ENCODE data around the gene TOR1A.

The TOR1A gene

GRCh38 chr9:129860653-129861446, 36.9 kb upstream of the TOR1A start:
- H3K27me3 ChIP-seq (ENCODE audit: insufficient read depth, insufficient read length) = no peaks in the 10 kb centered on the region
- DNase-seq (ENCODE audit: low read depth, low spot score) = no peak
- H3K36me3 ChIP-seq (ENCODE audit: insufficient read depth, insufficient read length, low read length) = peaks cover 51% of the 10 kb centered on the region
- H3K9me3 ChIP-seq (ENCODE audit: insufficient read depth, low read length) = no peaks in the 10 kb centered on the region
- no peaks in the 10 kb centered on the region for H3K4me1 ChIP-seq (ENCODE audit: insufficient read depth, insufficient read length)
- H3K4me3 ChIP-seq (ENCODE audit: insufficient read length, low read depth) = no peak overlapping the region
- TF ChIP-seq SUZ12 (IDR thresholded peaks at IDR 0.05; ENCODE audit: extremely low read depth, insufficient read depth, insufficient read length) (no peak), YY1 (IDR thresholded peaks at IDR 0.05; ENCODE audit: insufficient read depth, insufficient read length) (no peak), ZNF274 (IDR thresholded peaks at IDR 0.05; ENCODE audit: low read depth, low read length) (no peak)
- H3K9ac ChIP-seq (ENCODE audit: insufficient read length, low read depth) = no peak overlapping the region

- peaks cover 47% of the 10 kb centered on the region for H3K36me3 ChIP-seq (ENCODE audit: insufficient read depth, insufficient read length, low read length)
- no peak for DNase-seq (ENCODE audit: low read depth, low spot score)
- H3K9ac ChIP-seq (ENCODE audit: insufficient read length, low read depth) = no peak overlapping the region
- H3K27me3 ChIP-seq (ENCODE audit: insufficient read depth, insufficient read length) = no peaks in the 10 kb centered on the region
- no peaks in the 10 kb centered on the region for H3K9me3 ChIP-seq (ENCODE audit: insufficient read depth, low read length)
- TF ChIP-seq SUZ12 (IDR thresholded peaks at IDR 0.05; ENCODE audit: extremely low read depth, insufficient read depth, insufficient read length) (no peak), YY1 (IDR thresholded peaks at IDR 0.05; ENCODE audit: insufficient read depth, insufficient read length) (no peak), ZNF274 (IDR thresholded peaks at IDR 0.05; ENCODE audit: low read depth, low read length) (no peak)
- H3K4me1 ChIP-seq (ENCODE audit: insufficient read depth, insufficient read length) = no peaks in the 10 kb centered on the region
- H3K4me3 ChIP-seq (ENCODE audit: insufficient read length, low read depth) = no peak overlapping the region
Observed at GRCh38 chr9:129858167-129858962, 34.4 kb upstream of the TOR1A start.

GRCh38 chr9:129857207-129857606, 33.3 kb upstream of the TOR1A start:
- DNase-seq (ENCODE audit: low read depth, low spot score) = no peak
- no peaks in the 10 kb centered on the region for H3K9me3 ChIP-seq (ENCODE audit: insufficient read depth, low read length)
- H3K4me1 ChIP-seq (ENCODE audit: insufficient read depth, insufficient read length) = no peaks in the 10 kb centered on the region
- peaks cover 51% of the 10 kb centered on the region for H3K36me3 ChIP-seq (ENCODE audit: insufficient read depth, insufficient read length, low read length)
- no peaks in the 10 kb centered on the region for H3K27me3 ChIP-seq (ENCODE audit: insufficient read depth, insufficient read length)
- TF ChIP-seq SUZ12 (IDR thresholded peaks at IDR 0.05; ENCODE audit: extremely low read depth, insufficient read depth, insufficient read length) = no peak
- TF ChIP-seq ZNF274 (IDR thresholded peaks at IDR 0.05; ENCODE audit: low read depth, low read length) = no peak
- no peak for TF ChIP-seq YY1 (IDR thresholded peaks at IDR 0.05; ENCODE audit: insufficient read depth, insufficient read length)
- H3K4me3 ChIP-seq (ENCODE audit: insufficient read length, low read depth) = no peak overlapping the region
- H3K9ac ChIP-seq (ENCODE audit: insufficient read length, low read depth) = no peak overlapping the region

GRCh38 chr9:129854588-129855110, 30.7 kb upstream of the TOR1A start:
- Histone ChIP-seq H3K4me1 (ENCODE audit: insufficient read depth, insufficient read length) (no peaks in the 10 kb centered on the region), H3K9me3 (ENCODE audit: insufficient read depth, low read length) (no peaks in the 10 kb centered on the region), H3K27me3 (ENCODE audit: insufficient read depth, insufficient read length) (no peaks in the 10 kb centered on the region), H3K36me3 (ENCODE audit: insufficient read depth, insufficient read length, low read length) (peaks cover 57% of the 10 kb centered on the region), H3K4me3 (ENCODE audit: insufficient read length, low read depth) (no peak overlapping the region), H3K9ac (ENCODE audit: insufficient read length, low read depth) (no peak overlapping the region)
- TF ChIP-seq SUZ12 (IDR thresholded peaks at IDR 0.05; ENCODE audit: extremely low read depth, insufficient read depth, insufficient read length) (no peak), ZNF274 (IDR thresholded peaks at IDR 0.05; ENCODE audit: low read depth, low read length) (no peak), YY1 (IDR thresholded peaks at IDR 0.05; ENCODE audit: insufficient read depth, insufficient read length) (no peak)
- no peak for DNase-seq (ENCODE audit: low read depth, low spot score)

- Histone ChIP-seq H3K4me3 (ENCODE audit: insufficient read length, low read depth) (no peak overlapping the region), H3K9me3 (ENCODE audit: insufficient read depth, low read length) (no peaks in the 10 kb centered on the region), H3K27me3 (ENCODE audit: insufficient read depth, insufficient read length) (no peaks in the 10 kb centered on the region), H3K4me1 (ENCODE audit: insufficient read depth, insufficient read length) (peaks cover 5% of the 10 kb centered on the region), H3K36me3 (ENCODE audit: insufficient read depth, insufficient read length, low read length) (peaks cover 55% of the 10 kb centered on the region), H3K9ac (ENCODE audit: insufficient read length, low read depth) (no peak overlapping the region)
- no peak for DNase-seq (ENCODE audit: low read depth, low spot score)
- TF ChIP-seq YY1 (IDR thresholded peaks at IDR 0.05; ENCODE audit: insufficient read depth, insufficient read length) = no peak
- TF ChIP-seq ZNF274 (IDR thresholded peaks at IDR 0.05; ENCODE audit: low read depth, low read length) = no peak
- no peak for TF ChIP-seq SUZ12 (IDR thresholded peaks at IDR 0.05; ENCODE audit: extremely low read depth, insufficient read depth, insufficient read length)
Observed at GRCh38 chr9:129853614-129854013, 29.7 kb upstream of the TOR1A start.

- Histone ChIP-seq H3K9ac (ENCODE audit: insufficient read length, low read depth) (no peak overlapping the region), H3K4me1 (ENCODE audit: insufficient read depth, insufficient read length) (peaks cover 6% of the 10 kb centered on the region), H3K36me3 (ENCODE audit: insufficient read depth, insufficient read length, low read length) (peaks cover 45% of the 10 kb centered on the region), H3K27me3 (ENCODE audit: insufficient read depth, insufficient read length) (no peaks in the 10 kb centered on the region), H3K4me3 (ENCODE audit: insufficient read length, low read depth) (no peak overlapping the region), H3K9me3 (ENCODE audit: insufficient read depth, low read length) (no peaks in the 10 kb centered on the region)
- no peak for TF ChIP-seq ZNF274 (IDR thresholded peaks at IDR 0.05; ENCODE audit: low read depth, low read length)
- no peak for TF ChIP-seq SUZ12 (IDR thresholded peaks at IDR 0.05; ENCODE audit: extremely low read depth, insufficient read depth, insufficient read length)
- no peak for TF ChIP-seq YY1 (IDR thresholded peaks at IDR 0.05; ENCODE audit: insufficient read depth, insufficient read length)
- DNase-seq (ENCODE audit: low read depth, low spot score) = no peak
Observed at GRCh38 chr9:129852579-129852978, 28.6 kb upstream of the TOR1A start.

GRCh38 chr9:129851821-129852220, 27.9 kb upstream of the TOR1A start:
- DNase-seq (ENCODE audit: low read depth, low spot score) = no peak
- no peaks in the 10 kb centered on the region for H3K9me3 ChIP-seq (ENCODE audit: insufficient read depth, low read length)

More at GRCh38 chr9:129851821-129852220, 27.9 kb upstream of the TOR1A start:
- H3K4me3 ChIP-seq (ENCODE audit: insufficient read length, low read depth) = no peak overlapping the region
- TF ChIP-seq ZNF274 (IDR thresholded peaks at IDR 0.05; ENCODE audit: low read depth, low read length) (no peak), SUZ12 (IDR thresholded peaks at IDR 0.05; ENCODE audit: extremely low read depth, insufficient read depth, insufficient read length) (no peak), YY1 (IDR thresholded peaks at IDR 0.05; ENCODE audit: insufficient read depth, insufficient read length) (no peak)
- no peak overlapping the region for H3K9ac ChIP-seq (ENCODE audit: insufficient read length, low read depth)
- H3K36me3 ChIP-seq (ENCODE audit: insufficient read depth, insufficient read length, low read length) = peaks cover 39% of the 10 kb centered on the region
- H3K4me1 ChIP-seq (ENCODE audit: insufficient read depth, insufficient read length) = peaks cover 6% of the 10 kb centered on the region
- H3K27me3 ChIP-seq (ENCODE audit: insufficient read depth, insufficient read length) = no peaks in the 10 kb centered on the region

Data from NT2/D1 (cell line).